Measurements from ENCODE around the gene FGFBP2.

FGFBP2 gene

DNA sequence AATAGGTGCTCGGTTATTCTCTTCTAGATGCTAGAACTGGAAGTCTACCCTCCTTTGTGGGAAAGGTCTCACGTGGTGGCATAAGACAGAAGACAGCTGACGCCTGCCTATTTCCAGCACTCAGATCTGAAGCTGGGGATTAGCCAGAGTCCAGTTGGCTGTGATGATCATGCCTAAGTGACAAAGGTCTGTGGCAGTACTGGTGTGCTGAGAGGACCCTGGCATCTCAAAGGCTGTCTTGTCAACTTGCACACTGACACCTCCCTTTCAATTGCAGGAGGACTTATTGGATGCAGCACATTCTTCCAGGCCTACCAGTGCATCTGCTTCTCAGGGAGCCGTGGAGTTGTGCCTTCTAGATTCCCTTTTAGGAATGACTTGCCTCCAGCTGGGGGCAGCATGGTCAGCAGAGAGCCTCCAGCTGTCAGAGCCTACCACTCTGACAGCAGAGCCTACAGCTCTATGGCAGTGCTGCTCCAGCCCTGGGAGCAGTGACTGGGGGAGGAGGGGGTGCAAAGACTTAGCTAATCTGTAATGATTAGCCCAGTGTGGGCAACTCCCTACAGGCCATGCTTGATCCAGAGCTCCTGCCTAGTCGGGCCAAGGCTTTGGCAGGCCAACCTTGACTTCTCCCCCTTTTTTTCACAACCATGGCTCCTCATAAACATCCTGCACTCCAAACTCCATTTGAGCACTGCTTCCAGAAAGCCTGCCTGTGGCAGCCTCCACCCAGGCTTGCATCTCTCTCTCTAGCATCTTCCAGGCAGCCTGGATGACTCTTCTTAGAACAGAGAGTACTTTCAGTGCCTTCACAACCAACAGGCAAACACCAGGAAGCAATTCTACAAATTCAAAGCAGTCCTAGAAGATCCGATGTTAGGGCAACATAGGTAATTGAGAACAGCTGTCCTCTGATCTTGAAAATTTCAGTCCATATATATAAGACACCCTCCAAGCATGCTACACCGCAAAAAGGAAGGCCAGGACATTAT is 13.8 kb upstream of the FGFBP2 start:
- H3K4me1 Mint-ChIP-seq, result peaks cover 5% of the 10 kb centered on the region
- no peak for TF ChIP-seq CTCF (IDR thresholded peaks at IDR 0.05)
- H3K27me3 Mint-ChIP-seq (ENCODE audit: low read depth, poor library complexity), result peaks cover 2% of the 10 kb centered on the region
- H3K27ac Mint-ChIP-seq, result no peak overlapping the region
- H3K36me3 Mint-ChIP-seq (ENCODE audit: low read depth), result peaks cover 24% of the 10 kb centered on the region
- DNase-seq, result no peak
- no peak overlapping the region for H3K4me3 Mint-ChIP-seq
- H3K9me3 Mint-ChIP-seq, result no peaks in the 10 kb centered on the region

DNA sequence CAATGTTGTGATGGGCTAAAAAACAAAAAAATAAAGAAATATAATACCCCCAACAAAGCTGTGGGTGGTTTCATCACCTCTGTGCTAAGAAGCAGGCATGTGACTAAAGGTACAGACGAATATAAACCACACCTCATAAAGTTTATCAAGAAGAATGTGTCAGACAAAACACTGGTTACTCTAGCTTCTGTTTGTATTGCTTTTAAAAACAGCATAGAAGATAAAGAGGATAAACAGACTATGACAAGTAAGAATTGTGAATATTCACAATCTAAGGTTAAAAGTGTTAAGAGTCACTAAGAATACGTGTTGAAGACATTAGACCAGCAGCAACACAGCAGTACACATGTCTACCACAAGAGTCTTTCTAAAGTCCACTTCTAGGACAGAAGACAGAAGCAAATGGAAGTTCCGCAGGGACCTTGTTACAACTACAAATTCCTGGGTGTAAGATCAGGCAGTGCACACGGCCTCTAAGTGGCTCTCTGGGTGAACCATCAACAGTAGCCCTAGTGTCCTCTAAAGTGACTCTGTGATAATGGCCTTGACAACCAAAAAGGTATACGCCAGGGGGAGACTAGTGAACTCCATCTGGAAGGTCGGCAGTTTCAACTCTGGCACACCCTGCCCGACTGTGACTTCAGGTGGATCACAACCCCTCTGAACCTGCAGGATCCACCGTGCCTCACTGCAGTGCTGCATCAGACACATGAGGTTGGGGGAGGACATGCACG is 8.3 kb upstream of the FGFBP2 start:
- DNase-seq, result no peak
- Mint-ChIP-seq H3K4me3 (no peak overlapping the region), H3K36me3 (ENCODE audit: low read depth) (peaks cover 29% of the 10 kb centered on the region), H3K27ac (no peak overlapping the region), H3K4me1 (peaks cover 5% of the 10 kb centered on the region), H3K9me3 (peaks cover 8% of the 10 kb centered on the region), H3K27me3 (ENCODE audit: low read depth, poor library complexity) (peaks cover 5% of the 10 kb centered on the region)
- TF ChIP-seq CTCF (IDR thresholded peaks at IDR 0.05), result no peak

- Mint-ChIP-seq H3K27ac (no peak overlapping the region), H3K4me3 (no peak overlapping the region), H3K4me1 (no peaks in the 10 kb centered on the region), H3K36me3 (ENCODE audit: low read depth) (peaks cover 27% of the 10 kb centered on the region), H3K9me3 (peaks cover 14% of the 10 kb centered on the region), H3K27me3 (ENCODE audit: low read depth, poor library complexity) (peaks cover 15% of the 10 kb centered on the region)
- no peak for TF ChIP-seq CTCF (IDR thresholded peaks at IDR 0.05)
- no peak for DNase-seq
Observed at GRCh38 chr4:15968551-15969300, 5.8 kb upstream of the FGFBP2 start.

DNA sequence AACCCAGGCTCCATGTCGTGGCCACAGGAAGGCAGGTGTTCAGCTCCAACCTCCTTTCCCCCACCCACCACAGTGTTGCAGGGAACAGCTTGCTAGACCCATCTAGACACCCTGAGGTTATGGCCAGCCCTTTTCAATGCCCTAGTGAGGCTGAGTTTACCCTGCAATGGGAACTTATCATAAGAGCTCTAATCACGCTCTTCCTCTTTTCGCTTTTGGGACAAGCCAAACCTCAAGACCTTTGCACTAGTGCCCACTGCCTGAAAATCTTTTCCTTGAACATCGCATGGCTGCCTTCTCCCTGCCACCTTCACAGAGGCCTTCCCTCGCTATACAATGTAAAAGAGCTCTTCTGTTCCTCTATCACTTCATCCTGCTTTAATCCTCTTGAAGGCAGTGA is 2.4 kb upstream of the FGFBP2 start:
- peaks cover 27% of the 10 kb centered on the region for H3K36me3 Mint-ChIP-seq (ENCODE audit: low read depth)
- no peak for DNase-seq
- no peak overlapping the region for H3K27ac Mint-ChIP-seq
- H3K4me3 Mint-ChIP-seq, result no peak overlapping the region
- H3K27me3 Mint-ChIP-seq (ENCODE audit: low read depth, poor library complexity), result peaks cover 13% of the 10 kb centered on the region
- peaks cover 4% of the 10 kb centered on the region for H3K4me1 Mint-ChIP-seq
- TF ChIP-seq CTCF (IDR thresholded peaks at IDR 0.05), result no peak
- peaks cover 14% of the 10 kb centered on the region for H3K9me3 Mint-ChIP-seq

GRCh38 chr4:15964159-15964558 is 1.2 kb upstream of the FGFBP2 start:
- H3K27me3 Mint-ChIP-seq (ENCODE audit: low read depth, poor library complexity), result peaks cover 13% of the 10 kb centered on the region
- H3K4me3 Mint-ChIP-seq, result no peak overlapping the region
- H3K9me3 Mint-ChIP-seq, result peaks cover 14% of the 10 kb centered on the region
- H3K4me1 Mint-ChIP-seq, result peaks cover 4% of the 10 kb centered on the region
- no peak overlapping the region for H3K27ac Mint-ChIP-seq
- peaks cover 27% of the 10 kb centered on the region for H3K36me3 Mint-ChIP-seq (ENCODE audit: low read depth)
- TF ChIP-seq CTCF (IDR thresholded peaks at IDR 0.05), result no peak
- no peak for DNase-seq

Data from nephron progenitor cell (in vitro differentiated cells).